Retinal pigment epithelial cell (primary cell): ENCODE results near the gene BRSK2.
"Not testable (repeated sequence)": the region's sequence is repeated elsewhere in the genome, so short reads cannot be mapped to it uniquely, and the experiment has no call there.

Source experiments
- DNase-seq: peaks from one replicate; pipeline ENCODE4 v3.0.0-alpha.2; 2010; ENCODE audit warnings: low read depth
- H3K4me3 ChIP-seq: 2 replicates; pipeline ENCODE4 v1.5.1; 2011; ENCODE audit warnings: mild to moderate bottlenecking, low read length, control low read depth, moderate library complexity
- CTCF ChIP-seq: conservative IDR thresholded peaks from 2 replicates; pipeline ENCODE4 v1.5.1; 2011; ENCODE audit warnings: low read depth, low read length, control low read depth, inconsistent platforms

BRSK2 gene

GRCh38 chr11:1389932-1390568, at the start of gene BRSK2:
TSS of gene BRSK2 (plus strand) at chr11:1389934. CDS start at chr11:1390285, 351 bp downstream.
- H3K4me3 ChIP-seq = peak within 1 kb of the TSS; percentile 51
- DNase-seq = no peak
- TF ChIP-seq CTCF = no peak

DNA sequence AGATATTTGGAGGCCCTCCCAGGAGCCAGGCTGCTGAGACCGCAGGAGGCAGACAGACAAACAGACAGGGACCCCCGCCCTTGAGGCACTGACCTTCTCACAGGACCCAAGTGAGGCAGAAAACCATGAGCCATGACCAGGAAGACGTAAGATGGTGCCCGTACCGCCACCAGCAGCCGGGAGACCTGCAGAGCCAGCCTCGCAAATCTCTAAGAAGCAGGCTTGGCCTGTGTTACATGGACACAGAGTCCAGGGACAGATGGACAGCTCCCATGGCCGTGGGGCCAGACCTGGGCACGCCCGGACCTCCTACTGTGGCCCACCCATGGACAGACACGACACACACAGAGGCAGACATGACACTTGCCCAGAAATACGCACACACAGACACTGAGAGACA, 49.6 kb upstream of the BRSK2 start:
- TF ChIP-seq CTCF = no peak
- DNase-seq = no peak
- no peak overlapping the region for H3K4me3 ChIP-seq

DNA sequence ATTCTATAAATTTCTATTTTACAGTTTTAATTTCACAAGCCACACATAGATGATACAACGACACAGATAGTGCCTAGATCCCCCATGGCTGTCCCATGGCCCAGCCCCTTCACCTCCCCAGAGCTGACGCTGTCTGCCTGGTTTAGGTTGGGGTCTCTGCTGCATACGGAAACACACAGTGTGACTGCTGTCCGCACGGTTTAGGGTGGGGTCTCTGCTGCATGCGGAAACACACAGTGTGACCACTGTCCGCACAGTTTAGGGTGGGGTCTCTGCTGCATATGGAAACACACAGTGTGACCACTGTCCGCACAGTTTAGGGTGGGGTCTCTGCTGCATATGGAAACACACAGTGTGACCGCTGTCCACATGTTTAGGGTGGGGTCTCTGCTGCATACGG, 48.5 kb upstream of the BRSK2 start:
- DNase-seq, H3K4me3 ChIP-seq: not testable (repeated sequence)

DNA sequence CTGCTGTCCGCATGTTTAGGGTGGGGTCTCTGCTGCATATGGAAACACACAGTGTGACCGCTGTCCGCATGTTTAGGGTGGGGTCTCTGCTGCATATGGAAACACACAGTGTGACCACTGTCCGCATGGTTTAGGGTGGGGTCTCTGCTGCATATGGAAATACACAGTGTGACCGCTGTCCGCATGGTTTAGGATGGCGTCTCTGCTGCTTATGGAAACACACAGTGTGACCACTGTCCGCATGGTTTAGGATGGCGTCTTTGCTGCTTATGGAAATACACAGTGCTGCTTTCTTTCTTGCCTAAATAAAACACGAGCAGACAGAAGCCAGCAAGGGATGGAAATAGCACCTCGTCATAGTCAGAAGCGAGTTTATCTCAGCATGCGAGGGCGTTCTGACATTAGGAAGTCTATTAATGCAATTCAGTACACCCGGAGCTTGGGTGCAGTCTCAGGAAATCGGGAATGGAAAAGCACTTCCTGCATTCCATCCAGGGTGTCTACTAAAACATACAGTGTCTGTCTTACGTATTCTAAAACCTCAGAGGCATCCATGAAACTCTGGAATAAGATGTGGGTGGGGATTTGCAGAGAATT, 47.7 kb upstream of the BRSK2 start:
- no peak for TF ChIP-seq CTCF
- no peak for DNase-seq

DNA sequence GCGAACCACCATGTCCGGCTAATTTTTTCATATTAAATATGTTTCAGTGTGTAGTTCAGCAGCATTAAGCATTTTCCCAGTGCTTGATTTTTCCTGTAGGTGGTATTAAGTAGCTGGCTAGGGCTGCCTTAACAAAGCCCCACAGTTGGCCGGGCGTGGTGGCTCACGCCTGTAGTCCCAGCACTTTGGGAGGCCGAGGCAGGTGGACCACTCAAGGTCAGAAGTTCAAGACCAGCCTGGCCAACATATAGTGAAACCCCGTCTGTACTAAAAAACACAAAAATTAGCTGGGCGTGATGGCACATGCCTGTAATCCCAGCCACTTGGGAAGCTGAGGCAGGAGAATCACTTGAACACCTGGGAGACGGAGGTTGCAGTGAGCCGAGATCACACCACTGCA, 46.8 kb upstream of the BRSK2 start:
- H3K4me3 ChIP-seq = no peak overlapping the region
- DNase-seq = no peak
- no peak for TF ChIP-seq CTCF

More for the DNA sequence above, 47.7 kb upstream of the BRSK2 start:
- H3K4me3 ChIP-seq = no peak overlapping the region

DNA sequence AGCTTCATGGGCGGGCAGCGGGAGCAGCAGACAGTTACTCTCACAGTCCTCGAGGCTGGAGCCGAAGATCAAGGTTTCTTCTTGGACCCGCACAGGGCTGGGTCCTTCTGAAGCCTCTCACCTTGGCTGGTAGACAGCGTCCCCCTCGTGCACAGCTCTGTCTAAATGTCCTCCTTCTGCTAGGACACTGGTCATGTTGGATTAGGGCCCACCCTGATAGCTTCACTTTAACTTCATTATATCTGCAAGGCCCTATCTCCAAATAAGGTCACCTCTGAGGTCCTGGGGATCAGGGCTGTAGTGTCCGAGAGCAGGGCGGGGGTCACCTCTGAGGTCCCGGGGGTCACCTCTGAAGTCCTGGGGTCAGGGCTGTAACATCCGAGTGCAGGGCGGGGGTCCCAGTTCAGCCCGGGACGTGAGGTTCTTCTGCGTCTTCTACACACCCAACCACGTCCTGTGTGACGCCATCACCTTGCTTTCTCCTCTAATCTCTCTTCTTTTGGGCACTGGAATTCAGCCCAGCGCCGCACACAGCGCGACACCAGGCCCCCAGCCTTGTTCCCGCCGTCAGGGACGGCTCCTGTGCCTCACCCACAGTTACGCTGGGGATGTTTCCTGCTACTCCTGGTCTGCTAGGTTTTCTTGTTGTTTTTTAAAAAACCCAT, 46.2 kb upstream of the BRSK2 start:
- H3K4me3 ChIP-seq = no peak overlapping the region
- DNase-seq = no peak
- TF ChIP-seq CTCF = no peak

DNA sequence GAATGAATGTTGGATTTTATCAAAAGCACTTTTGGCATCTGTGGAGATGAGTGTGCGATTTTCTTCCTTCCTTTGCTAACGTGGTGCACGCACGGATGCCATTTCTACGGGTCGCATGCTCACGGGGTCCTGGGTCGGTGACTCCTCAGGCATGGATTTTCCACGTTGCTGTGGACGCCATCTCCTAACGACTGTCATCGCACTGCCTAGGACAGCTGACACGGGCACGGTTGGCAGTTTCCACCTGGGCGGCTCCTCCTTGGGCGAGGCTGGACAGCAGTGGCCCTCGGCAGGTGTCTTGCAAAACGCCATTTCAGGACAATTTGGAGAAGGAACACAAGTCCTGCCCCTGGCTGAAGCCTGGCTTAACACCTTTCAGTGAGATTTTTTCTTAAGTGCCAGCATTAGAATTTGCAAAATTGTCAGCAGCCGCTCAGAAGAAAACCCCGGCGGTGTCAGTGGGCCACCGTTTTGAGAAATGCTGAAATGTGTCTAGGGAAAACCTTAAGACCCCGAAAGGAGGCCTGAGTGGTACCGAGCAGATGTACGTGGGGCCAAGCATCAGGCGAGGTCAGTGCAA, 45.6 kb upstream of the BRSK2 start:
- DNase-seq = no peak
- TF ChIP-seq CTCF = no peak

More for the DNA sequence above, 45.6 kb upstream of the BRSK2 start:
- H3K4me3 ChIP-seq = no peak overlapping the region
